Spleen (tissue), 7 donors: Measurements from ENCODE around the gene B3GNT9.

ENCODE experiments used
- POLR2AphosphoS5 ChIP-seq, 3 donors: sonication (generic); formaldehyde crosslinking; IDR thresholded peaks; one replicate each; pipeline ENCODE4 v1.5.1; 2017; ENCODE audit warnings: antibody characterized with exemption in 3 of 3
- TF ChIP-seq, protein P1 (sequence below), 11 experiments: fragments of 200-600 bp in 7 of 11; fragments of 450-650 bp in 4 of 11; sonication (generic) in 4 of 11; IDR thresholded peaks in 8 of 11; conservative IDR thresholded peaks in 3 of 11; 1 replicate in 7 of 11; 2 replicates in 4 of 11; pipeline versions ENCODE4 v1.4.0 to v1.8.0; 2016 to 2021; ENCODE audit warnings: antibody characterized with exemption in 11 of 11, inconsistent platforms in 4 of 11, mild to moderate bottlenecking in 1 of 11
- donor health status: DM: no; HTN: no; CAD: no; lungs with moderate emphysema.
- donor health status: DM: no; HTN: no; CAD: no.
- donor health status: DM: no; HTN: no; CAD: no.

- TF ChIP-seq, protein P1, sequence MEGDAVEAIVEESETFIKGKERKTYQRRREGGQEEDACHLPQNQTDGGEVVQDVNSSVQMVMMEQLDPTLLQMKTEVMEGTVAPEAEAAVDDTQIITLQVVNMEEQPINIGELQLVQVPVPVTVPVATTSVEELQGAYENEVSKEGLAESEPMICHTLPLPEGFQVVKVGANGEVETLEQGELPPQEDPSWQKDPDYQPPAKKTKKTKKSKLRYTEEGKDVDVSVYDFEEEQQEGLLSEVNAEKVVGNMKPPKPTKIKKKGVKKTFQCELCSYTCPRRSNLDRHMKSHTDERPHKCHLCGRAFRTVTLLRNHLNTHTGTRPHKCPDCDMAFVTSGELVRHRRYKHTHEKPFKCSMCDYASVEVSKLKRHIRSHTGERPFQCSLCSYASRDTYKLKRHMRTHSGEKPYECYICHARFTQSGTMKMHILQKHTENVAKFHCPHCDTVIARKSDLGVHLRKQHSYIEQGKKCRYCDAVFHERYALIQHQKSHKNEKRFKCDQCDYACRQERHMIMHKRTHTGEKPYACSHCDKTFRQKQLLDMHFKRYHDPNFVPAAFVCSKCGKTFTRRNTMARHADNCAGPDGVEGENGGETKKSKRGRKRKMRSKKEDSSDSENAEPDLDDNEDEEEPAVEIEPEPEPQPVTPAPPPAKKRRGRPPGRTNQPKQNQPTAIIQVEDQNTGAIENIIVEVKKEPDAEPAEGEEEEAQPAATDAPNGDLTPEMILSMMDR (IDR thresholded peaks at IDR 0.05 in 8 of 11, conservative IDR thresholded peaks at IDR 0.05 in 3 of 11) = peak in 1 of 11 experiments; percentile 34
- peak; percentile 13 to 79 (median 55) for TF ChIP-seq POLR2AphosphoS5 (IDR thresholded peaks at IDR 0.05)
These were observed 558 bp downstream of the B3GNT9 start for GRCh38 chr16:67150047-67150832.
